ENCODE data around the gene TSPAN5. TPM values are rescaled to one million over a fixed set of nuclear protein-coding genes. Genes with fewer than 3 reads are reported as not detected.

TSPAN5 gene
- total RNA-seq, 4 donors from 2014 or later, result 2.1 to 5.8 (median 3.8) TPM

DNA sequence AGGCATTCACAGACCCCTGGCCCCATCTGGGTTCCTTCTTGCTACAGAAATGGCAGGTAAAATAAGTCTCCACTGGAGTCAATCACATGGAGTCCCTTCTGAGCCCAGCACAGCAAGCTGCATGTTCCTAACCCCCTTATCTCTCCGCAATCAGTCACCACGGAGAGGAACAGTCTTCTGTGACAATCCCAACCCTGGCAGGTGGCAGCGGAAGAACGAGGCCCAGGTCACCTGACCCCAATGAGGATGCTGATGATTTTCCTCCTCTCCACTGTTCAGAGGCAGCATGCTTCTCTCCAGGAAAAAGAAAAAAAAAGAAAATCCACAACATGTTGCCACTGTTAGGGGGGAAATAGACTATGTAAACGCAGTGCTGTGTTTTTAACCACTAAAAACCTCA is 50.1 kb downstream of the TSPAN5 start:
- no peak for TF ChIP-seq POLR2A (IDR thresholded peaks at IDR 0.05)
- TF ChIP-seq, protein P1, sequence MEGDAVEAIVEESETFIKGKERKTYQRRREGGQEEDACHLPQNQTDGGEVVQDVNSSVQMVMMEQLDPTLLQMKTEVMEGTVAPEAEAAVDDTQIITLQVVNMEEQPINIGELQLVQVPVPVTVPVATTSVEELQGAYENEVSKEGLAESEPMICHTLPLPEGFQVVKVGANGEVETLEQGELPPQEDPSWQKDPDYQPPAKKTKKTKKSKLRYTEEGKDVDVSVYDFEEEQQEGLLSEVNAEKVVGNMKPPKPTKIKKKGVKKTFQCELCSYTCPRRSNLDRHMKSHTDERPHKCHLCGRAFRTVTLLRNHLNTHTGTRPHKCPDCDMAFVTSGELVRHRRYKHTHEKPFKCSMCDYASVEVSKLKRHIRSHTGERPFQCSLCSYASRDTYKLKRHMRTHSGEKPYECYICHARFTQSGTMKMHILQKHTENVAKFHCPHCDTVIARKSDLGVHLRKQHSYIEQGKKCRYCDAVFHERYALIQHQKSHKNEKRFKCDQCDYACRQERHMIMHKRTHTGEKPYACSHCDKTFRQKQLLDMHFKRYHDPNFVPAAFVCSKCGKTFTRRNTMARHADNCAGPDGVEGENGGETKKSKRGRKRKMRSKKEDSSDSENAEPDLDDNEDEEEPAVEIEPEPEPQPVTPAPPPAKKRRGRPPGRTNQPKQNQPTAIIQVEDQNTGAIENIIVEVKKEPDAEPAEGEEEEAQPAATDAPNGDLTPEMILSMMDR (IDR thresholded peaks at IDR 0.05), result no peak
- H3K27me3 ChIP-seq, result no peaks in the 10 kb centered on the region
- no peaks in the 10 kb centered on the region for H3K4me1 ChIP-seq
- H3K9me3 ChIP-seq, result no peaks in the 10 kb centered on the region
- H3K4me3 ChIP-seq, result no peak overlapping the region
- H3K36me3 ChIP-seq, result no peaks in the 10 kb centered on the region
- no peak overlapping the region for H3K27ac ChIP-seq
- DNase-seq, result no peak

DNA sequence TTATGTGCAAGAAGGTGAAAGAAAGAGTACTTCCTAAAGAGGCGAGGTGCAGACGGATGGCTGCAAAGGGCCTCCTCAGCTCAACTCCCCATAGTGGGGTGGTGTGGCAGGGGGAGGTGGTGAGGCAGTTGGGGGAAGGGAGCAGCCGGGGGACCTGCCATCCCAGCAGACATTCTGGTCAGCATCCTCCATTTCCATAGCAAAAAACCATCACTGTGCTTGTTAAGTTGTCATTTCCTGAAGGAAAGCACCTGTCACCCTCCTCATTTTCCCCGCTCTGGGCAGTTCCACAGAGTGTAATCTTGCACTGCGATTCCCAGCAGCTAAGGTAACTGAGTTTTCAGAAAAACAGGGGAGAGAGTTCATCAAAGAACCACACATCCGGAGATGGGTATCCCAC is 51.5 kb downstream of the TSPAN5 start:
- Histone ChIP-seq H3K27me3 (no peaks in the 10 kb centered on the region), H3K4me3 (no peak overlapping the region), H3K36me3 (no peaks in the 10 kb centered on the region), H3K9me3 (no peaks in the 10 kb centered on the region), H3K27ac (no peak overlapping the region), H3K4me1 (no peaks in the 10 kb centered on the region)
- no peak for DNase-seq
- TF ChIP-seq, protein P1 (IDR thresholded peaks at IDR 0.05), result no peak
- TF ChIP-seq POLR2A (IDR thresholded peaks at IDR 0.05), result no peak

DNA sequence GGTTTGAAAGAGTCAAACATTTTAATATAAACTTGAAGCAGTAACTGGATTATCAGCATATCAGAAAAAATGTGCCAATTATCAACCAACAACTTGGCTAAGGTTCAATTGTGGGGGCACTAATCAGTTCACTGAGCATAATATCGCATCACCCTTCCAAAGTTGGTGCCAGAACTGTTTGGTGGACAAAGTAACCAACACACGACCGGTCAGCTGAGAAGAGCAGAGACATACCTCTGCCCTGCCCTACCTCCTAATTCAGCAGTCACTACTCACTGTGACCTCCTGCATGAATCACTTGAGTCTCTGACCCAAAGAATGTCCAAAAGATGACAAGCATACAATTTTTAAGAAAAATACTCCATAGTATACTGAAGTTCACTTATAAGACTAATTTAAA is 53.2 kb downstream of the TSPAN5 start:
- no peak for DNase-seq
- H3K9me3 ChIP-seq, result no peaks in the 10 kb centered on the region
- H3K4me1 ChIP-seq, result no peaks in the 10 kb centered on the region
- no peaks in the 10 kb centered on the region for H3K36me3 ChIP-seq
- no peaks in the 10 kb centered on the region for H3K27me3 ChIP-seq
- TF ChIP-seq POLR2A (IDR thresholded peaks at IDR 0.05), result no peak
- TF ChIP-seq, protein P1 (IDR thresholded peaks at IDR 0.05), result no peak
- H3K27ac ChIP-seq, result no peak overlapping the region
- no peak overlapping the region for H3K4me3 ChIP-seq

DNA sequence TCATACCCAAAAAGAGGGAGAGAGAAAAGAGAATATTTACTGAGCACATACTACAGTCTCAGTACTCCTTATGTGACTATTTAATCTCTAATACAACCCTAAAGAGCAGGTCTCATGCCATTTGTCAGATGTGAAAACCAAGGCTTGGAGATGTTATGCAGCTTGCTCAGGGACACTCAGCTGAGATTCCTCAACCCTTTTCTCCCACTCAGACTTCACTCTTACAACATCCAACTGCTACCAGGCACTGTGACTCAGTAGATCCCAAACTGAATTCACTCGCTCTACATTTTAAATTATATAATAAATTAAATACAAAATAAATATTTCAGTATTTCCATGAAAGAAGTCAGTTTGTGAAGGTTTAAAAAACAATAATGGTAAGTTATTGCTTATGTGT is 53.7 kb downstream of the TSPAN5 start:
- H3K36me3 ChIP-seq, result no peaks in the 10 kb centered on the region
- H3K4me3 ChIP-seq, result no peak overlapping the region
- H3K27ac ChIP-seq, result no peak overlapping the region
- H3K27me3 ChIP-seq, result no peaks in the 10 kb centered on the region
- H3K4me1 ChIP-seq, result no peaks in the 10 kb centered on the region
- no peak for TF ChIP-seq POLR2A (IDR thresholded peaks at IDR 0.05)
- TF ChIP-seq, protein P1 (IDR thresholded peaks at IDR 0.05), result no peak
- no peaks in the 10 kb centered on the region for H3K9me3 ChIP-seq
- DNase-seq, result no peak

DNA sequence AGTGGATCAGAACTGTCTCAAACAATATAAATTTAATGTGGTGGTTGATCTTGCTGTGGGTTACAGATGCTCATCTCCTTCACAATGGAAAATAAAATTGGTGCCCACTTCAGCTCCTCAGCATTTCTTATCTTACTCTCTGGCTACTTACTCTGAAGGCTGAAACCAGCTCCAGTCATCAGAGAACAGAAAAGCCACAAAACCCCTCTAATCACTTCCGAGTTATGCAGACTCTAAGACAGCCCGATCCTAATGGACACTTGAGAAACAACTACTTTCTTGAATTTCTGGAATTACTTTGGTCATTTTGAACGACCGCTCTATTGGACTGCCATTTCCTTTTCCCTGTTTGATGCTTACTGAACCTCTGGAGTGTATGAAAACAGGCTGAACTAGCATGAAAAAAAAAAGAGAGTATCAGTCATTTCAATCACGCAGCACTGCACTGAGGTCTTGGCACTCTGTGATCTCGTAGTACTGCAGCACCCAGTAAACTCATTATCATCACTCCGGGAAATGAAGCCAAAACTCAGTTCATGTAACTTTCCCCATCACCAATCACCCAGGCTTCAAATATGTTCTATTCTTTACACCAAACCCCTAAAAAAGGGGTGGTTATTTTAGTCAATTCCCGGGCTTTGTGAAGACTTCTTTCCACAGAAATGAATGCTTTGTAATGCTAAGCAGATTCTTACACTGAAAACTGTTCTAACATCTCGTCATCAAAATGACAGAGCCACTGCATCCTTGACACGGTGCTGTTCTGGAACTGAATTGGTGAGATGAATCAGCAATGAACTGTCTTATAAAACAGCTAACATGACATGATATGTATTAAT is 54.5 kb downstream of the TSPAN5 start:
- H3K4me1 ChIP-seq, result no peaks in the 10 kb centered on the region
- H3K9me3 ChIP-seq, result no peaks in the 10 kb centered on the region
- no peak for DNase-seq
- no peak overlapping the region for H3K4me3 ChIP-seq
- TF ChIP-seq, protein P1 (IDR thresholded peaks at IDR 0.05), result no peak
- no peak for TF ChIP-seq POLR2A (IDR thresholded peaks at IDR 0.05)
- H3K27ac ChIP-seq, result no peak overlapping the region
- H3K36me3 ChIP-seq, result no peaks in the 10 kb centered on the region
- no peaks in the 10 kb centered on the region for H3K27me3 ChIP-seq
